GM23338 (cell line): ENCODE results near the gene KIF22. TPM values are rescaled to one million over a fixed set of nuclear protein-coding genes. Genes with fewer than 3 reads are reported as not detected.
"Not testable (repeated sequence)": the region's sequence is repeated elsewhere in the genome, so short reads cannot be mapped to it uniquely, and the experiment has no call there.

ENCODE experiments used
- ATAC-seq: fragments of 200-7000 bp; cut with Tn5 transposase; 3 replicates; pipeline ENCODE4 v1.9.1; 2020
- DNase-seq: peaks from one replicate; pipeline ENCODE4 v3.0.0-alpha.2; 2015; ENCODE audit warnings: low spot score
- H2AFZ ChIP-seq: fragments of 200-600 bp; sonication (generic); 2 replicates; pipeline ENCODE4 v1.8.0; 2016; ENCODE audit warnings: antibody characterized with exemption, mild to moderate bottlenecking, moderate library complexity
- H3F3A ChIP-seq: fragments of 200-600 bp; sonication (generic); replicated peaks from 2 replicates; pipeline ENCODE4 v1.8.0; 2017; ENCODE audit warnings: antibody characterized with exemption, mixed run types, low read depth
- H3K27ac ChIP-seq: fragments of 200-600 bp; sonication (generic); 2 replicates; pipeline ENCODE4 v1.6.1; 2016; ENCODE audit warnings: low read depth
- H3K27me3 ChIP-seq: fragments of 200-600 bp; sonication (generic); 2 replicates; pipeline ENCODE4 v1.8.0; 2016; ENCODE audit warnings: mild to moderate bottlenecking, mixed run types, moderate library complexity; ENCODE audit not compliant: insufficient read depth
- H3K36me3 ChIP-seq: fragments of 200-600 bp; sonication (generic); 2 replicates; pipeline ENCODE4 v1.8.0; 2016; ENCODE audit warnings: mild to moderate bottlenecking; ENCODE audit not compliant: insufficient read depth
- H3K4me1 ChIP-seq: fragments of 200-600 bp; sonication (generic); 2 replicates; pipeline ENCODE4 v1.8.0; 2016; ENCODE audit warnings: mild to moderate bottlenecking, moderate library complexity; ENCODE audit not compliant: insufficient read depth
- H3K4me2 ChIP-seq: fragments of 200-600 bp; sonication (generic); 2 replicates; pipeline ENCODE4 v1.7.1; 2017; ENCODE audit warnings: mixed run types
- H3K4me3 ChIP-seq: fragments of 200-600 bp; sonication (generic); 2 replicates; pipeline ENCODE4 v1.6.1; 2016; ENCODE audit warnings: mixed run types
- H3K79me2 ChIP-seq: fragments of 200-600 bp; sonication (generic); replicated peaks from 2 replicates; pipeline ENCODE4 v1.8.0; 2017; ENCODE audit warnings: mild to moderate bottlenecking; ENCODE audit not compliant: insufficient read depth
- H3K9me2 ChIP-seq: fragments of 200-600 bp; sonication (generic); 2 replicates; pipeline ENCODE4 v1.8.0; 2017; ENCODE audit not compliant: insufficient read depth
- H4K20me1 ChIP-seq: fragments of 200-600 bp; sonication (generic); replicated peaks from 2 replicates; pipeline ENCODE4 v1.8.0; 2017; ENCODE audit warnings: mild to moderate bottlenecking; ENCODE audit not compliant: insufficient read depth
- H3K27ac Mint-ChIP-seq: 2 replicates; pipeline ENCODE4 v1.8.0; 2020; ENCODE audit warnings: inconsistent platforms, mild to moderate bottlenecking, moderate library complexity, mixed read lengths
- H3K27me3 Mint-ChIP-seq: 3 replicates; pipeline ENCODE4 v1.8.0; 2022; ENCODE audit warnings: low read depth, mild to moderate bottlenecking, moderate library complexity, mixed read lengths, inconsistent platforms; ENCODE audit not compliant: insufficient read depth, poor library complexity
- H3K36me3 Mint-ChIP-seq: 3 replicates; pipeline ENCODE4 v1.8.0; 2021; ENCODE audit warnings: low read depth, mild to moderate bottlenecking, inconsistent platforms, moderate library complexity, mixed read lengths
- H3K4me1 Mint-ChIP-seq: 3 replicates; pipeline ENCODE4 v1.8.0; 2020; ENCODE audit warnings: mild to moderate bottlenecking, inconsistent platforms, mixed read lengths
- H3K4me3 Mint-ChIP-seq: 3 replicates; pipeline ENCODE4 v1.8.0; 2021; ENCODE audit warnings: moderate library complexity, mild to moderate bottlenecking, inconsistent platforms, mixed read lengths
- H3K9me3 Mint-ChIP-seq: 3 replicates; pipeline ENCODE4 v1.8.0; 2020; ENCODE audit warnings: moderate library complexity, mild to moderate bottlenecking, inconsistent platforms, mixed read lengths
- CREB1 ChIP-seq: fragments of 250-450 bp; sonication (Bioruptor Pico); IDR thresholded peaks from 2 replicates; pipeline ENCODE4 v1.5.0; 2020; ENCODE audit warnings: low read depth, mild to moderate bottlenecking, moderate library complexity
- CTCF ChIP-seq, 2 experiments: fragments of 200-600 bp in 1 of 2; sonication (generic) in 1 of 2; conservative IDR thresholded peaks; 2 replicates each; pipeline versions ENCODE4 v1.5.1 to v1.6.1; 2016 to 2017; ENCODE audit warnings: antibody characterized with exemption in 2 of 2, low read depth in 2 of 2, mild to moderate bottlenecking in 2 of 2, moderate library complexity in 1 of 2
- ETS1 ChIP-seq: IDR thresholded peaks from 2 replicates; pipeline ENCODE4 v1.6.1; 2016; ENCODE audit warnings: antibody characterized with exemption
- EZH2 ChIP-seq: fragments of 200-600 bp; sonication (generic); IDR thresholded peaks from one replicate; pipeline ENCODE4 v1.8.0; 2017; ENCODE audit warnings: antibody characterized with exemption, mild to moderate bottlenecking, low read depth; ENCODE audit not compliant: unreplicated experiment
- EZH2phosphoT487 ChIP-seq: fragments of 200-600 bp; sonication (generic); IDR thresholded peaks from one replicate; pipeline ENCODE4 v1.8.1; 2018; ENCODE audit warnings: antibody characterized with exemption; ENCODE audit not compliant: unreplicated experiment
- POLR2AphosphoS5 ChIP-seq: IDR thresholded peaks from 2 replicates; pipeline ENCODE4 v1.6.1; 2016; ENCODE audit warnings: antibody characterized with exemption, low read depth
- ZNF114 ChIP-seq: fragments of 250-450 bp; sonication (Bioruptor Pico); IDR thresholded peaks from 2 replicates; pipeline ENCODE4 v1.5.0; 2020; ENCODE audit warnings: mild to moderate bottlenecking, moderate library complexity
- polyA plus RNA-seq: library from polyadenylated mRNA; unstranded; fragments of >200 nt; fragmentation: Nextera tagmentation; extraction: Ambion mirVana; gene quantifications from 2 replicates; pipeline ENCODE4 v1.2.1, GENCODE V29; 2016
- total RNA-seq: library from RNA; depleted of rRNA; stranded (reverse); fragments of >200 nt; shearing (Covaris generic); gene quantifications from 2 replicates; pipeline ENCODE4 v1.2.3, GENCODE V29; 2014

The KIF22 gene
- total and polyA plus RNA-seq, 2 experiments from 2014 or later, result 110 to 192 TPM

GRCh38 chr16:29793153-29793552, 2.6 kb downstream of the KIF22 start:
- not testable (repeated sequence) for DNase-seq, H3K27ac ChIP-seq, H3K27me3 ChIP-seq, H3K4me1 ChIP-seq, H2AFZ ChIP-seq, H3K9me3 Mint-ChIP-seq, H3K9me2 ChIP-seq, H3K4me2 ChIP-seq, H3K4me3 ChIP-seq, ATAC-seq
- H3K27ac Mint-ChIP-seq, result peak overlapping the region; percentile 19
- Histone ChIP-seq H3K79me2 (peaks cover 59% of the 10 kb centered on the region), H4K20me1 (peaks cover 47% of the 10 kb centered on the region), H3F3A (peaks cover 18% of the 10 kb centered on the region; the same call in 1 of the 2 replicates), H3K36me3 (peaks cover 15% of the 10 kb centered on the region)
- 0 out of 3 replicates have a peak overlapping the region, but pooled peaks have one; percentile 99 for H3K4me3 Mint-ChIP-seq
- peaks cover 14% of the 10 kb centered on the region for H3K4me1 Mint-ChIP-seq
- H3K36me3 Mint-ChIP-seq, result peaks cover 43% of the 10 kb centered on the region
- H3K27me3 Mint-ChIP-seq, result peaks cover 15% of the 10 kb centered on the region

GRCh38 chr16:29794231-29794710, 3.7 kb downstream of the KIF22 start:
- H3K4me1 Mint-ChIP-seq, result peaks cover 14% of the 10 kb centered on the region
- no peak overlapping the region for H3K4me3 ChIP-seq
- peaks cover 55% of the 10 kb centered on the region for H3K36me3 Mint-ChIP-seq
- H3K27ac ChIP-seq, result no peak overlapping the region
- H3K27me3 Mint-ChIP-seq, result peaks cover 15% of the 10 kb centered on the region
- H3K27ac Mint-ChIP-seq, result no peak overlapping the region
- no peaks in the 10 kb centered on the region for H3K9me2 ChIP-seq
- no peak for DNase-seq
- no peak for TF ChIP-seq CREB1 (CRISPR knock-in tag)
- no peak for TF ChIP-seq EZH2
- TF ChIP-seq EZH2phosphoT487, result no peak
- no peak for TF ChIP-seq ETS1
- no peak for TF ChIP-seq ZNF114 (CRISPR knock-in tag)
- no peak for TF ChIP-seq POLR2AphosphoS5
- ATAC-seq, result no peak
- H4K20me1 ChIP-seq, result peaks cover 51% of the 10 kb centered on the region
- H2AFZ ChIP-seq, result no peak overlapping the region
- peaks cover 59% of the 10 kb centered on the region for H3K79me2 ChIP-seq
- H3K36me3 ChIP-seq, result peaks cover 22% of the 10 kb centered on the region
- no peaks in the 10 kb centered on the region for H3K27me3 ChIP-seq
- peaks cover 18% of the 10 kb centered on the region; the same call in 1 of the 2 replicates for H3F3A ChIP-seq
- H3K9me3 Mint-ChIP-seq, result no peaks in the 10 kb centered on the region
- no peak overlapping the region for H3K4me2 ChIP-seq
- H3K4me1 ChIP-seq, result peaks cover 7% of the 10 kb centered on the region; the same call in 1 of the 2 replicates
- H3K4me3 Mint-ChIP-seq, result no peak overlapping the region

GRCh38 chr16:29802416-29802935, 11.9 kb downstream of the KIF22 start:
- peaks cover 28% of the 10 kb centered on the region for H3K36me3 ChIP-seq
- H2AFZ ChIP-seq, result no peak overlapping the region
- no peak overlapping the region for H3K4me3 ChIP-seq
- H3F3A ChIP-seq, result peaks cover 33% of the 10 kb centered on the region
- Mint-ChIP-seq H3K9me3 (no peaks in the 10 kb centered on the region), H3K27me3 (peaks cover 25% of the 10 kb centered on the region), H3K27ac (peak overlapping the region; percentile 62; the same call in 1 of the 2 replicates), H3K4me1 (peaks cover 30% of the 10 kb centered on the region), H3K4me3 (no peak overlapping the region; the same call in 2 of the 3 replicates), H3K36me3 (peaks cover 67% of the 10 kb centered on the region)
- no peaks in the 10 kb centered on the region for H3K27me3 ChIP-seq
- no peak overlapping the region for H3K27ac ChIP-seq
- H3K4me2 ChIP-seq, result no peak overlapping the region
- peaks cover 11% of the 10 kb centered on the region; the same call in 1 of the 2 replicates for H4K20me1 ChIP-seq
- H3K4me1 ChIP-seq, result peaks cover 24% of the 10 kb centered on the region
- peaks cover 4% of the 10 kb centered on the region for H3K79me2 ChIP-seq
- H3K9me2 ChIP-seq, result no peaks in the 10 kb centered on the region
- ATAC-seq (no peak), DNase-seq (no peak)
- TF ChIP-seq POLR2AphosphoS5 (0 out of 2 replicates have a peak, but pooled peaks have one; percentile 19), CREB1 (CRISPR knock-in tag) (no peak), ETS1 (no peak), CTCF (conservative IDR thresholded peaks at IDR 0.05; ENCODE audit: low read depth in 2 of 2) (no peak)
